ENCODE results near the gene ACSM5.

The ACSM5 gene, protein sequence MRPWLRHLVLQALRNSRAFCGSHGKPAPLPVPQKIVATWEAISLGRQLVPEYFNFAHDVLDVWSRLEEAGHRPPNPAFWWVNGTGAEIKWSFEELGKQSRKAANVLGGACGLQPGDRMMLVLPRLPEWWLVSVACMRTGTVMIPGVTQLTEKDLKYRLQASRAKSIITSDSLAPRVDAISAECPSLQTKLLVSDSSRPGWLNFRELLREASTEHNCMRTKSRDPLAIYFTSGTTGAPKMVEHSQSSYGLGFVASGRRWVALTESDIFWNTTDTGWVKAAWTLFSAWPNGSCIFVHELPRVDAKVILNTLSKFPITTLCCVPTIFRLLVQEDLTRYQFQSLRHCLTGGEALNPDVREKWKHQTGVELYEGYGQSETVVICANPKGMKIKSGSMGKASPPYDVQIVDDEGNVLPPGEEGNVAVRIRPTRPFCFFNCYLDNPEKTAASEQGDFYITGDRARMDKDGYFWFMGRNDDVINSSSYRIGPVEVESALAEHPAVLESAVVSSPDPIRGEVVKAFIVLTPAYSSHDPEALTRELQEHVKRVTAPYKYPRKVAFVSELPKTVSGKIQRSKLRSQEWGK

DNA sequence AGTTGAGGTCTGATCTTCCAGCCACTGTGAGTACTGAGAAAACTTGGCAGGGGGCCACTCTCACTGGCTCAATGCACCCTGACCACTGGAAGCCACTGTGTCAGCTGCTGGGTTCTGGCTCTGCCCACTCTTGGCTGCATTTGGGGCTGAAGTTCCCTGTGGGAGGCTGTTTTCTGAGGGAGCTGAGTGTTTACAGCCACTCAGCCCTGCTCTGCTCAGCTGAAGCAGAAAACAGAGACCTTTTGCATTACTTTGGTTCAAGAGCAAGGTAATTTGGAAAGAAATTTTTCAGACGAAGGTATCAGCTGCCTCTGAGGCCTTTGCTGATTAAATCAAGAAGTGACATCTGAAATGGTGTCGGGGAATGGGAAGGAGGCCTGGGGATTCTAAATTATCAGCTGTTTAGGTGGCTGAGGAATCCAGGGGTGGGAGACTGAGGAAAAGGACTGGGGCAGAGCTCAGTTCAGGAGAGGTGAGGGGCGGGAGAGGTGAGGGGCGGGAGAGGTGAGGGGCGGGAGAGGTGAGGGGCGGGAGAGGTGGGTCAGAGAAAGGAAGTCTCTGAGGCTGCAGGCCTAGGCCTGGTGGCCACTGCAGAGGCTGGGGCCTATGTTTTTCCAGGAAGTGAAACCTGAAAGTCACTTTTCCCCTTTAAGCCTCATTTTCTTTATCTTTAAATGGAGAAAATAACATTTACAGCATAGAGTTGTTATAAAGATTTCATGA, at the start of gene ACSM5:
TSS of gene ACSM5 (plus strand) at position 137 of the 723 bp plus-strand sequence. CDS start 1,951 bp downstream, outside the sequence.
- no peak for DNase-seq (ENCODE audit: low read depth)

DNA sequence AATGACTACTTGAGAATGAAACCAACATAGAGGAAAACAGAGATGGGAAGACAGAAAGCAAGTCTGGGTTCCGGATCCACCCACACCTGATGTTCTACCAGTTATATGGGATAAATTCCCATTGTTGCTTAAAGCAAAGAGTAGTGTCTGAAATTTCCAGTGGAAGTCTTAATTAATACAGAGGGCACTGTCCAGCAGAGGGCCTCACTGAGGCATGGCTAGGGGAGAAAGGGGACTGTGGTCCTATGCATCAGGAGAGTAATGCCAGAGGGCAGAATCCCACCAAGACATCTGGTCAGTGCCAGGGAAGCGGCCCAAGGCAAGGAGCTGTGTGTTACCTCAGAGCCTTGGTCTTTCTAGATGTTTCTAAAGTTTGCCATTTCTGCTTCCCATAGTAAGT, 49.3 kb upstream of the ACSM5 start:
- no peak for DNase-seq (ENCODE audit: low read depth)

DNA sequence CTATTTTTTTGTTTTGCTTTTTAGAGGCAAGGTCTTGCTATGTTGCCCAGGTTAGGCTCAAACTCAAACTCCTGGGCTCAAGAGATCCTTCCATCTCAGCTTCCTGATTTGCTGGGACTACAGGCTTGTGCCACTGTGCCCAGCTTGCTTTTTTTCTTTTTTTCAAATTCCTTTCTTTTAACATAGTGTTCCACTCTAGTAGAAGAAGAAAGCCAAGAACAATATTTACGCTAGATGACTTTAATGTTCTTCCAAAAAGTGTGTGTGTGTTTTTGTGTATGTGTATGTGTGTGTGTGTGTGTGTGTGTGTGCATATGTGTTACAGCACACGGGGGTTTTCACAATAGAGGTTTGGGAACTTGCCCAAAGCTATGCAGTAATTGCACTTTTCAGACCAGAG, 46.1 kb upstream of the ACSM5 start:
- DNase-seq (ENCODE audit: low read depth), result no peak

DNA sequence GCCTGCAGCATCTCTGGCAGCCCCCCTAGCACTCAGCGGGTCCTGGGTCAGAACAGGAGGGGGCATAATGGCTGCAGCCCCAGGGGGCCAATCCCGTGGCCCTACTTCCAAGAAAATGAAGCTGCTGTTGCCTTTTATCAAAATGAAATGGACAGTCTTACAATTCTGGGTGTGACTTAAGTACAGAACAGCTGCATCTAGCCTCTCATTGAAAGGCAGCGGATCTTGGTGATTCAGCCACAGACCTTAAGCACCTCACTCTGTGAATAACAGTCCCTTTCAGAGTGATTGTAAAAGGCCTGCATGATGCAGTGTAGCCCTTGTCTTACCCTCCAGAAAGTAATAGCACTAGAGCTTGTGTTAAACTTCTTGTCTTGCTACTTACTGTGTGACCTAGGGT, 45.3 kb upstream of the ACSM5 start:
- DNase-seq (ENCODE audit: low read depth), result no peak

DNA sequence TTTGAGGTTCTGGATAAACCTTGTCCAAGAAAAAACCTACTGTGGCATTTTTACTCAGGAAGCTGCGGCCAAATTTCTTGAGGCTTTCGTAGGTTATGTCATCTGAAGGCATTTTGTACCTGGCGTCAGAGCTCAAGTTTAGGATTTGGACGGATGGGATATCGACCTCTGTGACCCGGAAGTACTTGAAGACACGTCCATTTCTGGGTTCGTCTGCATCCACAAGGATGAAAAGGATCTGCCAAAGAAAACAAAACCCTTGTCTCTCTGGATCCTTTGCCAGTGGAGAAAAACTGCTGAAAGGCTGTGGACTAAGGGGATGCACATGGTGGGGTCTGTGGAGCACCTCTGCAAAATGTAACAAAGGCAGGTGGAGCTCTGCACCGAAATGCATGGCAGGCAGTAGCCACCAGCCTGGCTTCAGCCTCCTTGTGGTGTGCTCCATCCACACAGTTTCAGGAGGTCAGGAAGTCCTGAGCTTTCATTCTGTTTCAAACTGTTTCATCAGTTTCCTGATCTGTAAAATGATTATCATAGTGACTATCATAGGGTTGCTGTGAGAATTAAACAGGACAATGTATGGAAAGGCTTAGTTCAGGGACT, 39.8 kb upstream of the ACSM5 start:
- DNase-seq (ENCODE audit: low read depth), result no peak

DNA sequence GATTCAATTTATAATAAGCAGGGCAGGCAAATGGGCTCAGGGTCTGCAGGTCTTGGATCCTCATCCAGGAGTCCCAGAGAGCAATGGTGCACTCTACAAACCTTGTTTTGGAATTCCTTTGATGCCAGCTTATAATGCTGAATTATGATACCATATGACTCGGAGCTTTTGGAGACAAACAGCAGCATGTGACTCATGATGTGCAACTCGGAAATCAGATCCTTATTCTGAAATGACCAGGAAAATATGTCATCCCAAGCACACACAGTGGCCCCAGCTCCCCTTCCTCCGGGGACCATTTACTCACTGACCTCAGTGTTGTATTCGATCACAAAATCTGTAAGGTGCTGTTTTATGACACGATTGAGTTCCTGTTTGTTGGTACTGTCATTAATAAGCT, 36.6 kb upstream of the ACSM5 start:
- no peak for DNase-seq (ENCODE audit: low read depth)

DNA sequence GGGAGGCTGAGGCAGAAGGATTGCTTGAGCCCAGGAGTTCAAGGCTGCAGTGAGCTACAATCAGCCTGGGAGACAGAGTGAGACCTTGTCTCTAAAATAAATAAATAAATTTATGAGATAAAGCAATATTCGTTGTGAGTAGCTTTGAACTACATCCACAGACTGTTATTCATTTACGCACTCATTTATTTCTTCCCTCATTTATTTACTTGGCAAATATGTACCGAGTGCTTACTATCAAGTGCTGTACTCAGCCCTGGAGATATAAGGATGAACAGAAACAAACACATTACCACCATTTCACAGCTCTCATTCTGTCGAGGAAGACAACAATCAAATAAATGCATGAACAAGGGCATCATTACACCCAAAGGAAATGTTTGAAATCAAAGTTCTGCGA, 32.2 kb upstream of the ACSM5 start:
- no peak for DNase-seq (ENCODE audit: low read depth)

DNA sequence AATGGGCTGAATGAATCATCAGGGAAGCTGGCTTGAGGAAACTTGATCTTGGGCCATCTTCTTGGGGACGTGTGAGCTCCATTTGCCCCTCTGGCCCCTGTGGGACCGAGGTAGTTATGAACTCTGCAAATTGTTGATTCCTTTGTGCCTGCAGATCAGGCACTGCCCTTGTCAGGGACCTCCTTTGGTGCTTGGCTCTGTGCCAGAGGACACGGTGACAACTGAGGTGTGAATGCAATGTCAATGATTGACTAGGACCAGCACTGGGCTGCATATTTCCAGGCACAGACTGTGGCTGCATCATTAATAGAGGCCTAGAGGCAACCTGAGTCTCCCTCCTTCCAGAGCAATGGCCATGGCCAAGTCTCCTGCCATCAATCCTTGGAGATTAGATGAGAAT, 28.6 kb upstream of the ACSM5 start:
- no peak for DNase-seq (ENCODE audit: low read depth)

DNA sequence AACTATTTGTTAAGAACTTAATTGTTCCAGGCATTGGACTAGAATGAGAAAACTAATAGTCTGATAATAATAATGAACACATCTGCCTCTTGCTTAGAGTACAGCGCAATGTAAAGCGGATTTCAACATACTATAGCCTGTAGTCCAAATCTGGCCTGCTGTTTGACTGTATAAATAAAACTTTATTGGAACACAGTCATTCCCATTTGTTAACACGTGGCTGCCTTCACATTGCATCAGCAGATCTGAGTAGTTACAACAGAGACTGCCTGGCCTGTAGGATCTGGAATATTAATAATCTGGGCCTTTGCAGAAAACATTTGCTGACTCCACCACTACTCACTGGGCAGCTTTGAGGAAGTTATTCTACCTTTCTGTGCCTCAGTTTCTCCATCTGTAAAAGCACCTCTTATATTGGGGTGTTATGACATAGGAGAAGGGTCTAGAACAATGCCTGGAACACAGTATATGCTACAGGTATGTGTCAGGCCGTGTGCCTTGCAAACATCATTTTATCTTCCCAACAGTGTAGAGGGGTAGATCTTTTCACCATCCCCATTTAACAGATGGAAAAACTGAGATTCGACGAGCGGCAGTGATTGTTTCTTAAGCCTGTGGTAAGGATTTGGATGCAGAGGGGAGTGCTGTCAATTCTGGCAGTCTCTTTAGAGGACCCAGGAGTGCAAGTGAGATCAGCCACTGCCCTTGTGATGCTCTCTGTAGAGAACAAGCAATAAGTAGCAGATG, 27.0 kb upstream of the ACSM5 start:
- no peak for DNase-seq (ENCODE audit: low read depth)

DNA sequence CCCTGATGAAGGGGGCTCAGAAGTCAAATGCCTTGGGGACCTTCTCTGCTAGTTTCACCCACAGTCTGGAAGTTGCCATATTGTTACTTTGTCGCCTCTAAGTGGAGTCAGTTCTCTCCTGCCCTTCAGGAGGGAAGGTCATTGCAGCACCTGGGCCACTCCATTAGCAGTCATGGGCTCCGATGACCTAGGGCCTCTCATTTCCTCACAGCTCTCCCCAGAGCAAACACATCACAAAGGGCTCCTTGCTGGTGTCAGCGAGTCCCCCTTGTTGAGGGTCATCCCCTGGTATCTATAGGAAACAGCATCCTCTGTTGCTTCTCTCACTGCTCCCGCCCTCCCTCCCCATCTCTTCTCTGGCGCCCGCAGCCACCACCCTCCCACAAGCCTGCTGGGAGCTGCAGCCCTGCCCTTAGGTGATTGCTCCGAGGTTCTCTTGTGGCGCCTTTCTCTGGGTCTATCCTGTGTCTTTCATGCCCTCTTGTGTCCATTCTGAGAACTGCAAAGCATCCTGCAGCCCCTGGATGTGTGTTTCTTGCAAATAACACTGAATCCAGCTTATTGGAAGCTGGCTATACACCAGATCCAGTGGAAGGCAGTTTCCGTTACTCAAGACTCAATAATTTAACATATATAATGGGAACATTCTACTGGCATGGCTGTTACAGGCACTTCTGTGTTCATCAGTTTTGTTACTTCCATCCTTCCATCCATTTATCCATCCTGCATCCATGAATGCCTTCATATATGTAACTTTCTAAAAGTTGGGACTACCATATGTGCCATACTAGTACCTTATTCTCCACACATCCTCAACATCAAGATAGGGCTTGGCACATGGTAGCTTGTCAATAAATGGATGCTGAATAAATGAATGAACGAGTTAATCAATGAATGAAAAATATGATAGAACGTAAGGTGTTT, 26.0 kb upstream of the ACSM5 start:
- peak; percentile 12 for DNase-seq (ENCODE audit: low read depth)

DNA sequence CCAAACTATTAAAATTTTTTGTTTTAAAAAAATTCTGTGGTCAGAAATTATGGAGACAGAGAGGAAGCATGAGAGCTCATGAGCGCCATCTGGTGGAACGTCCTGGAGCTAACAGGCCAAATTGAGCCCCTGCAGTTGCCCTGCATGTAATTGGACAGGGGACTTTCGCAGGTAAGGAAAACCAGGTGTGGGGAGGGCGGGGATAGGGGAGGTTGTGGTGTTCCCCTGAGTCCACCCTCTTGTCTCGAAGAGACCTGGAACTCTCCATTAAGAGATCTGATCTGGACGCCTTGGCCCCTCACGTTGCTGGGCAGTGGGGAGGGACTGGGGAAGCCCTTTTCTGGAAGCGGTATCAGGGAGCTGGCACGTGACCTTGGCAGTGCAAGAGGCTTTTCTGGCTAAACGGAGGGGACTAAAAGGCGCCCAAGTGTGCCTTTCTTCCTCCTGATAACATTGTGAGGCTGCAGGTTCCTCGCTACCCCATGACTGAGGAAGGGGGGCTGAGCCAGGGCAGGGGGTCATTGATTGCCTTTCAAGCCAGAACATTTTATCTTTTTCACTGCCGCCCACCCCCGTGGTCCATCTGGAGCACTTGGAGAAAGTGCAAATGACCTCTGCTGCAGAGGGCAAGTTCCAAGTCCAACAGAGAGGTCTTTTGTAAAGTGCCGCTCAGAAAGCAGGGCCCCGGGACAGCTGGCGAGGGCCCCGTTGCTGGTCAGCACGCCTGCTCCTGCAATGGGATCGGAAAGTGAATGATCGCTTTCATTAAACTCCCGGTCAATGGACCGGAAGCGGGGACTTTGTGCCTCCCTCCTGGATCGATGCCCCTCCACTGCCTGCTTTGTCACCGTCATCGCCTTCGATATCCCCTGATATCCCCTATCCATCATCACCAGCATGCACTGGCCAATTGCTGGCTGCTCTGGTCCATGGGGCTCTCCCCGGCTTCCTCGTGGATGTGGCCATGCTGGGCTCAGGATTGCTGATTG, 23.2 kb upstream of the ACSM5 start:
- peak; percentile 12 for DNase-seq (ENCODE audit: low read depth)

DNA sequence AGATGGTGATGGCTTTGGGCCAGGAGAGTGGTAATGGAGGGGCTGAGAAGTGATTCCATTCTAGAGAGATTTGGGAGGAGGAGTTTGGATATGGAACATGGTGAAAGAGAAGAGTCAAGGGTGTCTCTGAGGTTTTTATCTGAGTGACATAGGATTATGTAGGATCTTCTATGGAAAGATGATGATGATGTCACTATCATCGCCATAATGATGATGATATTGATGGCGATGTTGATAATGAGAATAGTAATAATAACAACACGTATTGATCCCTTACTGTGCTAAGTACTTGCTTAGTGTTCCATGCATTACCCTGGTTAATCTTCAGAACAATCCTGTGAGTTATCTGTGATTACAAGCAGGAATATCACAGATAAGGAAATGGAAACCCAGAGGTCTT, 21.4 kb upstream of the ACSM5 start:
- no peak for DNase-seq (ENCODE audit: low read depth)

DNA sequence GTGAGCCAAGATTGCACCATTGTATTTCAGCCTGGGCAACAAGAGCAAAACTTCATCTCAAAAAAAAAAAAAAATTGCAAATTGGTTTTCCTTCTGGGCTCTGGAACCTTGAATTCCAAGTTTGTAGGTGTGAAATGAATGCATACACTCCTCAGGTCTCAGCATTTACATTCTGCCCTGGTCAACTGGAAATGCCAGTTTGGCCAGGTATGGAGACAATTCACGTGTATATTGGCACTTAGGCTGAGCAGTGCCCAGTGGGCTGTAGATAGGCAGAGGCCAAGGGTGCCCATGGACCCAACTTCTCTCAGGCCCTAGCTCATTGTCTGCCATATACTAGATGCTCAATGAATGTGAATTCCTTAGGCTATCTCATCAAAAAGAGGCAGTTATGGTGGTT, 20.5 kb upstream of the ACSM5 start:
- no peak for DNase-seq (ENCODE audit: low read depth)

DNA sequence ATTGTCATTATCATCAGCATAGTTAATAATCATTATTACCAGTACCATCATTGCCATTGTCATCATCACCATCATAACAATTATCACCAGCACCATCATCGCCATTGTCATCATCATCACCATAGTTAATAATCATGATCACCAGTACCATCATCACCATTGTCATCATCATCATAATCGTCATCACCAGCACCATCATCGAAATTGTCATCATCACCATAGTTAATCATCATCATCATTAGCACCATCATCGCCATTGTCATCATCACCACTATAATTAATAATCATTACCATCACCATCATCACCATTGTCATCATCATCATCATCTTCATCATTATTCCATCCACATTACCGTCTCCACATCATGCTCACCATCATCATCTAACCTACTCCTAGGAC, 18.3 kb upstream of the ACSM5 start:
- DNase-seq (ENCODE audit: low read depth), result no peak

DNA sequence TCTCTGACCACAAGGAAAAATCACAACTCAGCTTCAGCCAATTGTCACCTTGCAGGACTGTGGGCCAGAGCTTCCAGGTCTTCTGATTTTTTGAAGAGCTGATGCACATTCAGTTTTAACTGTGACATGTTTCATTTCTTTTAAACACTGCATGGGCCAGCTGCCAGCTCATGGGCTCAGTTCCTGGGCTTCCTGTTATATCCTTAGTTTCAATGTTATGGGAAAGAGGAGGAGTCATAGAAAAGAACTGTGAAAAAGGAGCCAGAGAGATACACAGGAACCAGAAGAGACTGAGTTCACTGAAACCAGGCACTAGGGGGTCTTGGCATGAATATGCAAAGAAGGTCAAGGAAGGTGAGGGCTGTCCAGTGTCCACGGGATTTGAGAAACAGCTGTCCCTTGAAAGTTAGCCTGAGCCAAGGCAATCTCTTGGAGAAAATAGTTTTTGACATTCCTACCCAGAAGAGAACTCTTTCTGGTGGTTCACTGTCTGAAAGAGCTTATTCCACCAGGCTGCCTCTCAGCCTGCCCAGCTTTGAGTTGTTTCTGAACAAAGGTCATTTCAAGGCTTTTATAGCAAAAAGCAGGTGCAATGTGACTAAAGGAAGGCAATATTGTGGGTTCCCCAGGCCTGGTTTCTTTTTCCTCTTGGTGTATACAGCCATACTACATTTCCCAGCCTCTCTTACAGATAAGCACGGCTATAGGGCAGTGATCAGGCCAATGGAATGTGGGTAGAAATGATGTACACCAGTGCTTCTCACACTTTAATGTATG, 15.3 kb upstream of the ACSM5 start:
- no peak for DNase-seq (ENCODE audit: low read depth)

DNA sequence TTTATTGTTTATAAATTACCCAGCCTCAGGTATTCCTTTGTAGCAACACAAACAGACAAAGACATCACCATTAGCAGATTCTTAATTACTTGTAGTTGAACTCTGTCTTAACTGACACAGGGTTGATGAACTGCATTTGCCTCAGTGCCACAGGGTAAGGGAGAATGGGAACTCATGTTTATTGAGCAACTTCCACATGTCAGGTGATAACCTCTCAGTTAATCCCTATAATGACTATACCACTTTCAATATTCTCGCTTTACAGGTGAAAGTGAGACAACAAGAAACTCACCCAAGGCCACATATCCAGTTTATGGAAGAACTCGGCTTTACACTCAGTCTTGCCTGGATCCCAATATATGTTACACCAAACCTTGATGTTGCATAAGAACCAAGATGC, 13.4 kb upstream of the ACSM5 start:
- DNase-seq (ENCODE audit: low read depth), result no peak

DNA sequence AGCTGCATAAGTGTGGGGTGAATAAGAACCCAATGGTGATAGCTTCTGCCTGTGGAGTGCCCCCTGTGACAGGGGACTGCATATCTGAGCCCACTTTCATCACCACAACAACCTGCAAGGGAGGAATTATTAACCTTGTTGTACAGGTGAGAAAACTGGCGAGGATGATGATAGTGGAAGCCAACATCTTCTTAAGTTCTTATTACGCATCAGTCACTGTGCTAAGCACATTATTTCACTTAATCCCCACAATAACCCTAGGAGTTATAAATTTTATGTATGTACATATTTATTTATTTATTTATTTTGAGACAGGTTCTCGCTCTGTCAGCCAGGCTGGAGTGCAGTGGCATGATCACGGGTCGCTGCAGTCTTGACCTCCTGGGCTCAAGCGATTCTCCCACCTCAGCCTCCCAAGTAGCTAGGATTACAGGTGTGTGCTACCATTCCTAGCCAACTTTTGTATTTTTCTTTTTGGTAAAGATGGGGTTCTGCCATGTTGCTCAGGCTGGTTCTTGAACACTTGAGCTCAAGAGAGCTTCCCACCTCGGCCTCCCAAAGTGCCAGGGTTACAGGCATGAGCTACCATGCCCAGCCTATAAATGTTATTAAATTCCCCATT, 12.4 kb upstream of the ACSM5 start:
- DNase-seq (ENCODE audit: low read depth), result no peak

DNA sequence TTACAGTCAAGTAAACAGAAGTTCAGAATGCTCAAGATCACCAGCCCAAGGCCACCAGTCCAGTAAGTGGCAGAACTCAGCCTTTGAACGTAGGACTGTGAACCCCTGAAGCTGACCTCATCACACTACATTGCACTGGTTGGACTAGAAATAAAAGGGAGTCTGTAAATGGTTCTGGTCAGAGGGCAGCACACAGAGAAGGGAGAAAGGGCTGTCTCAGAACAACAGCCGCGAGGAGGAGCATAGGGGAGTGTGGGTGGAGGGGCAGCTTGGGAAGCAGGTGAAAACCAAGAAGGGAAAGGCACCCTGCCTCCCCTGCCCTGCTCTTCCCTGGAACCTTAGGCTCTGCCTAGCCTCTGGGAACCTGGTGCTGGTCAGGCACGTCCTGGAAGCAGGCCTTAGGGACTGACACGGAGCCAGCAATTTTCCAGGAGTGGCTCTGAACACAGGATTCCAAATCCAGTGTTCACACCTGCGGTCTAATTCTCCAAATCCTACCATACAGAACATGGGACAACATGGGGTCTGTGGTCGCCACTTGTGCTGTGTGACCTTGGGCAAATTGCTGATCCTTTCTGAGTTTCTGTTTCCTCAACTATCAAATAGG, 11.8 kb upstream of the ACSM5 start:
- DNase-seq (ENCODE audit: low read depth), result no peak

Measured in GM04504 (cell line).